Activated naive CD8-positive, alpha-beta T cell treated with anti-CD3 and anti-CD28 coated beads, Interleukin-2, amount 10 ng/mL, durations not matched to agents 7 days and 5 days (primary cell): ENCODE results near the gene VSIG4. TPM values are rescaled to one million over a fixed set of nuclear protein-coding genes. Genes with fewer than 3 reads are reported as not detected.

Experiments
- ATAC-seq: fragments of 150-1000 bp; cut with Tn5 transposase; one replicate; pipeline ENCODE4 v1.10.0; 2021; ENCODE audit warnings: low read depth, moderate library complexity
- POLR2A ChIA-PET: fragments of 350-600 bp; sonication (Branson Sonifier 250); formaldehyde crosslinking; loops from one replicate; lab custom pipeline; 2021; ENCODE audit warnings: antibody characterized with exemption; lab: Charles Lee
- DNase-seq: peaks from one replicate; pipeline ENCODE4 v3.0.0; 2021
- H3K27ac Mint-ChIP-seq: one replicate; pipeline ENCODE4 v1.8.0; 2022; ENCODE audit warnings: mild to moderate bottlenecking, mixed read lengths
- H3K27me3 Mint-ChIP-seq: one replicate; pipeline ENCODE4 v1.8.0; 2022; ENCODE audit warnings: mild to moderate bottlenecking, moderate library complexity, mixed read lengths
- H3K36me3 Mint-ChIP-seq: one replicate; pipeline ENCODE4 v1.8.0; 2021; ENCODE audit warnings: mild to moderate bottlenecking, mixed read lengths
- H3K4me1 Mint-ChIP-seq: one replicate; pipeline ENCODE4 v1.8.0; 2021; ENCODE audit warnings: mixed read lengths
- H3K4me3 Mint-ChIP-seq: one replicate; pipeline ENCODE4 v1.8.0; 2022; ENCODE audit warnings: mild to moderate bottlenecking, moderate library complexity, mixed read lengths
- H3K9me3 Mint-ChIP-seq: one replicate; pipeline ENCODE4 v1.8.0; 2021; ENCODE audit warnings: mixed read lengths
- total RNA-seq, 2 experiments: library from RNA; stranded (reverse); gene quantifications; one replicate each; pipeline ENCODE4 v1.2.3, GENCODE V29; 2021

Gene VSIG4
- total RNA-seq, 2 experiments from 2014 or later, result 0.30 to 0.48 TPM

- no peaks in the 10 kb centered on the region for H3K9me3 Mint-ChIP-seq
- H3K27me3 Mint-ChIP-seq, result no peaks in the 10 kb centered on the region
- H3K27ac Mint-ChIP-seq, result peak overlapping the region; percentile 90
- peaks cover 20% of the 10 kb centered on the region for H3K36me3 Mint-ChIP-seq
- POLR2A ChIA-PET, result interaction anchor here (0.8 to 1.4 kb wide), 2 partner anchors 12 to 345 kb away, joined by 3 to 4 read pairs; no protein-coding TSS in a partner anchor
- peak overlapping the region; percentile 19 for H3K4me3 Mint-ChIP-seq
- DNase-seq, result no peak
- ATAC-seq, result no peak
- peaks cover 56% of the 10 kb centered on the region for H3K4me1 Mint-ChIP-seq
Measured at GRCh38 chrX:66013194-66013816, 26.6 kb downstream of the VSIG4 start.

GRCh38 chrX:66012094-66012534 lies 27.8 kb downstream of the VSIG4 start:
- peak overlapping the region; percentile 71 for H3K4me3 Mint-ChIP-seq
- peaks cover 51% of the 10 kb centered on the region for H3K4me1 Mint-ChIP-seq
- POLR2A ChIA-PET, result no interaction called here
- H3K9me3 Mint-ChIP-seq, result no peaks in the 10 kb centered on the region
- H3K27me3 Mint-ChIP-seq, result no peaks in the 10 kb centered on the region
- peaks cover 28% of the 10 kb centered on the region for H3K36me3 Mint-ChIP-seq
- peak overlapping the region; percentile 90 for H3K27ac Mint-ChIP-seq
- DNase-seq, result peak; percentile 37
- peak; percentile 78 for ATAC-seq

GRCh38 chrX:66009231-66009845 lies 30.5 kb downstream of the VSIG4 start:
- Mint-ChIP-seq H3K9me3 (peaks cover 2% of the 10 kb centered on the region), H3K4me1 (peaks cover 60% of the 10 kb centered on the region), H3K27ac (no peak overlapping the region), H3K4me3 (no peak overlapping the region), H3K36me3 (peaks cover 33% of the 10 kb centered on the region), H3K27me3 (no peaks in the 10 kb centered on the region)
- POLR2A ChIA-PET, result no interaction called here
- DNase-seq, result no peak
- no peak for ATAC-seq

GRCh38 chrX:66008328-66008970 lies 31.4 kb downstream of the VSIG4 start:
- POLR2A ChIA-PET, result no interaction called here

GRCh38 chrX:66007851-66008250 lies 32.0 kb downstream of the VSIG4 start:
- Mint-ChIP-seq H3K9me3 (peaks cover 3% of the 10 kb centered on the region), H3K27me3 (no peaks in the 10 kb centered on the region), H3K4me1 (peaks cover 58% of the 10 kb centered on the region), H3K4me3 (no peak overlapping the region), H3K27ac (no peak overlapping the region), H3K36me3 (peaks cover 33% of the 10 kb centered on the region)
- ATAC-seq, result no peak
- POLR2A ChIA-PET, result no interaction called here
- DNase-seq, result no peak

More at GRCh38 chrX:66008328-66008970, 31.4 kb downstream of the VSIG4 start:
- H3K4me1 Mint-ChIP-seq, result peaks cover 58% of the 10 kb centered on the region
- no peaks in the 10 kb centered on the region for H3K27me3 Mint-ChIP-seq
- peaks cover 33% of the 10 kb centered on the region for H3K36me3 Mint-ChIP-seq
- ATAC-seq (no peak), DNase-seq (no peak)
- H3K9me3 Mint-ChIP-seq, result peaks cover 3% of the 10 kb centered on the region
- no peak overlapping the region for H3K4me3 Mint-ChIP-seq
- no peak overlapping the region for H3K27ac Mint-ChIP-seq

- Mint-ChIP-seq H3K27ac (peak overlapping the region; percentile 86), H3K36me3 (peaks cover 39% of the 10 kb centered on the region), H3K9me3 (peaks cover 3% of the 10 kb centered on the region), H3K4me3 (peak overlapping the region; percentile 51), H3K27me3 (no peaks in the 10 kb centered on the region), H3K4me1 (peaks cover 46% of the 10 kb centered on the region)
- peak; percentile 47 for ATAC-seq
- POLR2A ChIA-PET, result interaction anchor here (1.0 to 1.5 kb wide), 2 partner anchors 9 to 11 kb away, joined by 4 to 5 read pairs; no protein-coding TSS in a partner anchor
- no peak for DNase-seq
Measured at GRCh38 chrX:66005830-66006449, 33.9 kb downstream of the VSIG4 start.

- POLR2A ChIA-PET, result interaction anchor here (0.7 to 1.5 kb wide), 2 partner anchors 10 to 12 kb away, joined by 3 to 5 read pairs; no protein-coding TSS in a partner anchor
- Mint-ChIP-seq H3K9me3 (peaks cover 3% of the 10 kb centered on the region), H3K27me3 (no peaks in the 10 kb centered on the region), H3K36me3 (peaks cover 36% of the 10 kb centered on the region), H3K4me1 (peaks cover 45% of the 10 kb centered on the region), H3K27ac (peak overlapping the region; percentile 86), H3K4me3 (peak overlapping the region; percentile 51)
- ATAC-seq, result peak; percentile 52
- no peak for DNase-seq
Measured at GRCh38 chrX:66004928-66005829, 34.7 kb downstream of the VSIG4 start.

GRCh38 chrX:66002824-66003680 lies 36.8 kb downstream of the VSIG4 start:
- H3K4me3 Mint-ChIP-seq, result no peak overlapping the region

GRCh38 chrX:66001596-66001995 lies 38.3 kb downstream of the VSIG4 start:
- POLR2A ChIA-PET, result interaction anchor here (1.6 kb wide), 1 partner anchor 12 kb away, joined by 3 read pairs; no protein-coding TSS in a partner anchor
- DNase-seq (no peak), ATAC-seq (no peak)
- Mint-ChIP-seq H3K9me3 (peaks cover 3% of the 10 kb centered on the region), H3K36me3 (peaks cover 30% of the 10 kb centered on the region), H3K27ac (no peak overlapping the region), H3K4me3 (no peak overlapping the region), H3K4me1 (peaks cover 44% of the 10 kb centered on the region), H3K27me3 (no peaks in the 10 kb centered on the region)

More at GRCh38 chrX:66002824-66003680, 36.8 kb downstream of the VSIG4 start:
- no peak overlapping the region for H3K27ac Mint-ChIP-seq
- H3K27me3 Mint-ChIP-seq, result no peaks in the 10 kb centered on the region
- peaks cover 5% of the 10 kb centered on the region for H3K9me3 Mint-ChIP-seq
- POLR2A ChIA-PET, result interaction anchor here (0.5 kb wide), 1 partner anchor 306 kb away, joined by 7 read pairs; no protein-coding TSS in a partner anchor
- H3K36me3 Mint-ChIP-seq, result peaks cover 42% of the 10 kb centered on the region
- peaks cover 48% of the 10 kb centered on the region for H3K4me1 Mint-ChIP-seq
- ATAC-seq (no peak), DNase-seq (no peak)

GRCh38 chrX:66000628-66001272 lies 39.1 kb downstream of the VSIG4 start:
- DNase-seq, result no peak
- no peak for ATAC-seq
- POLR2A ChIA-PET, result interaction anchor here (0.6 to 1.6 kb wide), 2 partner anchors 12 to 28 kb away, joined by 3 to 4 read pairs; no protein-coding TSS in a partner anchor
- Mint-ChIP-seq H3K9me3 (peaks cover 3% of the 10 kb centered on the region), H3K27me3 (no peaks in the 10 kb centered on the region), H3K4me3 (no peak overlapping the region), H3K36me3 (peaks cover 30% of the 10 kb centered on the region), H3K27ac (no peak overlapping the region), H3K4me1 (peaks cover 37% of the 10 kb centered on the region)

GRCh38 chrX:66000178-66000577 lies 39.7 kb downstream of the VSIG4 start:
- ATAC-seq, result no peak
- no peaks in the 10 kb centered on the region for H3K27me3 Mint-ChIP-seq
- POLR2A ChIA-PET, result interaction anchor here (0.6 kb wide), 1 partner anchor 28 kb away, joined by 4 read pairs; no protein-coding TSS in a partner anchor
- DNase-seq, result no peak
- H3K27ac Mint-ChIP-seq, result no peak overlapping the region
- H3K4me3 Mint-ChIP-seq, result no peak overlapping the region
- H3K9me3 Mint-ChIP-seq, result peaks cover 3% of the 10 kb centered on the region
- peaks cover 33% of the 10 kb centered on the region for H3K4me1 Mint-ChIP-seq
- peaks cover 30% of the 10 kb centered on the region for H3K36me3 Mint-ChIP-seq
